Right cardiac atrium (tissue), 5 donors: ENCODE data around the gene KPNB1. TPM values are rescaled to one million over a fixed set of nuclear protein-coding genes. Genes with fewer than 3 reads are reported as not detected.

Source experiments
- ATAC-seq, 2 donors: fragments of 200-7000 bp; cut with Tn5 transposase; one replicate each; pipeline versions ENCODE4 v1.8.0 to v1.9.1; 2020; ENCODE audit warnings: moderate library complexity in 2 of 2, mild to moderate bottlenecking in 1 of 2
- DNase-seq, 3 donors: peaks; one replicate each; pipeline ENCODE4 v3.0.0-alpha.2; 2020
- H3K27ac ChIP-seq: one replicate; pipeline ENCODE4 v1.5.1; 2013; ENCODE audit warnings: mild to moderate bottlenecking, low read length, control low read depth, moderate library complexity
- H3K27me3 ChIP-seq: one replicate; pipeline ENCODE4 v1.6.1; 2013; ENCODE audit not compliant: control insufficient read depth, insufficient read depth
- H3K4me1 ChIP-seq: one replicate; pipeline ENCODE4 v1.6.1; 2013; ENCODE audit warnings: low read length; ENCODE audit not compliant: control insufficient read depth, insufficient read depth
- H3K4me3 ChIP-seq: one replicate; pipeline ENCODE4 v1.5.1; 2013; ENCODE audit warnings: low read length, control low read depth
- H3K9me3 ChIP-seq: one replicate; pipeline ENCODE4 v1.6.1; 2013; ENCODE audit warnings: low read length; ENCODE audit not compliant: control insufficient read depth
- WGBS: extraction: QIAGEN DNeasy Blood & Tissue Kit; methylation state at CpG from one replicate; pipeline ENCODE4 v1.1.7; 2013; 5-methylcytosine and 5-hydroxymethylcytosine counted together
- intact Hi-C, 4 donors: fragments of 100-400 bp; cut with DNase I; formaldehyde crosslinking; loops; one replicate each; pipeline versions ENCODE4 v1.11.0 to v1.14.0; 2022 to 2023
- polyA plus RNA-seq: library from polyadenylated mRNA; stranded (reverse); fragments of 200-250 nt; gene quantifications from one replicate; pipeline ENCODE4 v1.2.3, GENCODE V29; 2013
- total RNA-seq, 4 donors: library from RNA; stranded (reverse); fragmentation: NEBNext Ultra II Directional; extraction: Animal tissue kit (Norgen Biotek cat#: 25700); gene quantifications; one replicate each; pipeline ENCODE4 v1.2.1, GENCODE V29; 2021
- donor health status: healthy with polysubstance abuse.
- donor health status: DM: no; HTN: yes; CAD: no.
- donor health status: DM: no; HTN: no; CAD: no.
- donor health status: DM: no; HTN: yes; CAD: no; lungs with severe emphysema.
- donor health status: DM: yes; HTN: yes; CAD: no.

The KPNB1 gene
- total and polyA plus RNA-seq, 5 donors = 50.0 to 175 (median 160) TPM

- Histone ChIP-seq H3K9me3 (no peaks in the 10 kb centered on the region), H3K27me3 (no peaks in the 10 kb centered on the region), H3K4me1 (no peaks in the 10 kb centered on the region), H3K27ac (no peak overlapping the region), H3K4me3 (no peak overlapping the region)
- no peak for ATAC-seq
- DNase-seq = no peak
- intact Hi-C loops = no loop called here
- WGBS = 61% methylated on average over 13 of the region's 13 CpGs
These were observed 75.9 kb downstream of the KPNB1 start for GRCh38 chr17:47725446-47726111.

GRCh38 chr17:47726796-47727703 is 77.3 kb downstream of the KPNB1 start:
- no peak for DNase-seq

GRCh38 chr17:47727704-47728036 is 78.0 kb downstream of the KPNB1 start:
- no peak for DNase-seq
- Histone ChIP-seq H3K27me3 (no peaks in the 10 kb centered on the region), H3K4me3 (no peak overlapping the region), H3K27ac (no peak overlapping the region), H3K9me3 (no peaks in the 10 kb centered on the region), H3K4me1 (no peaks in the 10 kb centered on the region)
- intact Hi-C loops = no loop called here
- ATAC-seq = no peak
- WGBS = 83% methylated on average over 9 of the region's 9 CpGs

More at GRCh38 chr17:47726796-47727703, 77.3 kb downstream of the KPNB1 start:
- H3K4me3 ChIP-seq = no peak overlapping the region
- no peaks in the 10 kb centered on the region for H3K4me1 ChIP-seq
- 84% methylated on average over 12 of the region's 12 CpGs for WGBS
- ATAC-seq = peak; percentile 14 to 47
- H3K27me3 ChIP-seq = no peaks in the 10 kb centered on the region
- no peaks in the 10 kb centered on the region for H3K9me3 ChIP-seq
- intact Hi-C loops = no loop called here
- no peak overlapping the region for H3K27ac ChIP-seq

GRCh38 chr17:47728214-47728877 is 78.6 kb downstream of the KPNB1 start:
- Histone ChIP-seq H3K27me3 (no peaks in the 10 kb centered on the region), H3K4me3 (no peak overlapping the region), H3K27ac (no peak overlapping the region), H3K4me1 (no peaks in the 10 kb centered on the region), H3K9me3 (no peaks in the 10 kb centered on the region)
- no peak for DNase-seq
- intact Hi-C loops = no loop called here
- ATAC-seq = no peak
- 84% methylated on average over 4 of the region's 4 CpGs for whole genome bisulfite sequencing

- intact Hi-C loops = no loop called here
- Histone ChIP-seq H3K27me3 (no peaks in the 10 kb centered on the region), H3K27ac (no peak overlapping the region), H3K4me3 (no peak overlapping the region), H3K4me1 (no peaks in the 10 kb centered on the region), H3K9me3 (no peaks in the 10 kb centered on the region)
- WGBS = 75% methylated on average over 8 of the region's 8 CpGs
- ATAC-seq = no peak
- no peak for DNase-seq
These were observed 79.8 kb downstream of the KPNB1 start for GRCh38 chr17:47729476-47729875.

GRCh38 chr17:47730681-47731080 is 81.0 kb downstream of the KPNB1 start:
- Histone ChIP-seq H3K27me3 (no peaks in the 10 kb centered on the region), H3K4me3 (no peak overlapping the region), H3K4me1 (no peaks in the 10 kb centered on the region), H3K27ac (no peak overlapping the region), H3K9me3 (no peaks in the 10 kb centered on the region)
- intact Hi-C loops = no loop called here
- DNase-seq = no peak
- WGBS = 80% methylated on average over 4 of the region's 4 CpGs
- no peak for ATAC-seq

- Histone ChIP-seq H3K4me1 (no peaks in the 10 kb centered on the region), H3K27me3 (no peaks in the 10 kb centered on the region), H3K27ac (no peak overlapping the region), H3K9me3 (no peaks in the 10 kb centered on the region), H3K4me3 (no peak overlapping the region)
- ATAC-seq = no peak
- intact Hi-C loops = no loop called here
- DNase-seq = no peak
- WGBS = 89% methylated on average over 2 of the region's 2 CpGs
These were observed 81.7 kb downstream of the KPNB1 start for GRCh38 chr17:47731396-47731795.

- Histone ChIP-seq H3K27me3 (no peaks in the 10 kb centered on the region), H3K9me3 (no peaks in the 10 kb centered on the region), H3K27ac (no peak overlapping the region), H3K4me3 (peak overlapping the region; percentile 58), H3K4me1 (no peaks in the 10 kb centered on the region)
- WGBS = 43% methylated on average over 12 of the region's 12 CpGs
- intact Hi-C loops = no loop called here
- ATAC-seq (no peak), DNase-seq (no peak)
These were observed 82.8 kb downstream of the KPNB1 start for GRCh38 chr17:47732399-47733046.

- Histone ChIP-seq H3K9me3 (no peaks in the 10 kb centered on the region), H3K27me3 (no peaks in the 10 kb centered on the region), H3K4me1 (no peaks in the 10 kb centered on the region), H3K27ac (no peak within 1 kb of the TSS), H3K4me3 (peak within 1 kb of the TSS; percentile 58)
- DNase-seq (peak; percentile 65 to 87 (median 86)), ATAC-seq (peak; percentile 76 to 80)
- intact Hi-C loops = no loop called here
- WGBS = under 1% methylated on average over 73 of the region's 73 CpGs
These were observed 83.4 kb downstream of the KPNB1 start, which contains the start of gene TBX21 for GRCh38 chr17:47733047-47733673. TBX21 (plus strand) TSS chr17:47733236; CDS start chr17:47733455, 219 bp downstream.

- Histone ChIP-seq H3K4me1 (no peaks in the 10 kb centered on the region), H3K4me3 (peak overlapping the region; percentile 58), H3K27me3 (no peaks in the 10 kb centered on the region), H3K27ac (no peak overlapping the region), H3K9me3 (no peaks in the 10 kb centered on the region)
- ATAC-seq (no peak), DNase-seq (no peak)
- intact Hi-C loops = no loop called here
- whole genome bisulfite sequencing = 8% methylated on average over 60 of the region's 60 CpGs
These were observed 84.1 kb downstream of the KPNB1 start for GRCh38 chr17:47733674-47734410.
